Measurements from ENCODE around the gene PCNA. TPM values are rescaled to one million over a fixed set of nuclear protein-coding genes. Genes with fewer than 3 reads are reported as not detected.
"Not testable (repeated sequence)": the region's sequence is repeated elsewhere in the genome, so short reads cannot be mapped to it uniquely, and the experiment has no call there.

PCNA gene
- polyA plus RNA-seq, 1 donor (not counting 4 experiments of a cell fraction or from before 2014, with no cell fraction given): 130 TPM

DNA sequence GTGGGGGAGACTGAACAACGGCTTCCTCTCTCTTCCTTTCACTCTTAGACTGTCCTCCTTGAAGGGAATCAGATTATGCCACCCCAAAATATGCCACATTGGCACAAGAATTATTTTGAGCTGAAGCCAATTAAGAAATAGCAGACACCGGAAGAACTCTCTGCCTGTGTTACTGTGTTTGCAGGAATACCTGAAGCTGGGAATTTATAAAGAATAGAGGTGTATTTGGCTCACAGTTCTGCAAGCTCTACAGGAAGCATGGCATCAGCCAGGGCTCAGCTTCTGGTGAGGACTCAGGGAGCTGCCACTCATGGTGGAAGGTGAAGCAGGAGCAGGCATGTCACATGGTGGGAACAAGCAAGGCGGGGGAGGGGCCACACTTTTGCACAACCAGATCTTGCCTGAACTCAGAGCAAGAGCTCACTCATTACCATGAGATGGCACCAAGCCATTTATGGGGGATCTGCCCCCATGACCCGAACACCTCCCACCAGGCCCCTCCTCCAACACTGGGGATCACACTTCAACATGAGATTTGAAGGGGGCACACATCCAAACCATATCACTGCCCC lies 46.0 kb downstream of the PCNA start:
- peak; percentile 15 for DNase-seq (ENCODE audit: low read depth, low spot score)
- H3K4me1 ChIP-seq (ENCODE audit: control insufficient read depth, extremely low read depth, insufficient read depth, low read length): peaks cover 22% of the 10 kb centered on the region
- H2AFZ ChIP-seq (ENCODE audit: control insufficient read depth, low read length): peak overlapping the region; percentile 91
- no peaks in the 10 kb centered on the region for H4K20me1 ChIP-seq (ENCODE audit: control insufficient read depth, extremely low read depth, insufficient read depth, low read length)
- H3K27me3 ChIP-seq (ENCODE audit: control insufficient read depth, extremely low read depth, insufficient read depth, low read length): no peaks in the 10 kb centered on the region
- H3K9me1 ChIP-seq (ENCODE audit: control insufficient read depth, extremely low read depth, insufficient read depth, low read length): no peaks in the 10 kb centered on the region
- dilution Hi-C loops (cut with MboI; ENCODE audit: extremely low pct_ligation_motif_present, low sequenced_read_pairs): no loop called here
- TF ChIP-seq, protein P1, sequence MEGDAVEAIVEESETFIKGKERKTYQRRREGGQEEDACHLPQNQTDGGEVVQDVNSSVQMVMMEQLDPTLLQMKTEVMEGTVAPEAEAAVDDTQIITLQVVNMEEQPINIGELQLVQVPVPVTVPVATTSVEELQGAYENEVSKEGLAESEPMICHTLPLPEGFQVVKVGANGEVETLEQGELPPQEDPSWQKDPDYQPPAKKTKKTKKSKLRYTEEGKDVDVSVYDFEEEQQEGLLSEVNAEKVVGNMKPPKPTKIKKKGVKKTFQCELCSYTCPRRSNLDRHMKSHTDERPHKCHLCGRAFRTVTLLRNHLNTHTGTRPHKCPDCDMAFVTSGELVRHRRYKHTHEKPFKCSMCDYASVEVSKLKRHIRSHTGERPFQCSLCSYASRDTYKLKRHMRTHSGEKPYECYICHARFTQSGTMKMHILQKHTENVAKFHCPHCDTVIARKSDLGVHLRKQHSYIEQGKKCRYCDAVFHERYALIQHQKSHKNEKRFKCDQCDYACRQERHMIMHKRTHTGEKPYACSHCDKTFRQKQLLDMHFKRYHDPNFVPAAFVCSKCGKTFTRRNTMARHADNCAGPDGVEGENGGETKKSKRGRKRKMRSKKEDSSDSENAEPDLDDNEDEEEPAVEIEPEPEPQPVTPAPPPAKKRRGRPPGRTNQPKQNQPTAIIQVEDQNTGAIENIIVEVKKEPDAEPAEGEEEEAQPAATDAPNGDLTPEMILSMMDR (optimal IDR thresholded peaks at IDR 0.05 in 1 of 3, IDR thresholded peaks at IDR 0.05 in 1 of 3, conservative IDR thresholded peaks at IDR 0.05 in 1 of 3; ENCODE audit: extremely low read depth in 1 of 3, insufficient read depth in 2 of 3, low read length in 3 of 3): no peak
- TF ChIP-seq EZH2 (IDR thresholded peaks at IDR 0.05; ENCODE audit: low read length): no peak
- FAIRE-seq: no peak
- H3K27ac ChIP-seq (ENCODE audit: control insufficient read depth, insufficient read depth, low read length): peak overlapping the region; percentile 73
- H3K79me2 ChIP-seq (ENCODE audit: control insufficient read depth, insufficient read depth, low read length): no peaks in the 10 kb centered on the region
- no peaks in the 10 kb centered on the region for H3K36me3 ChIP-seq (ENCODE audit: control insufficient read depth in 2 of 2, extremely low read depth in 1 of 2, insufficient read depth in 2 of 2, low read length in 2 of 2)
- H3K4me3 ChIP-seq (ENCODE audit: control insufficient read depth in 2 of 3, extremely low read depth in 1 of 3, insufficient read depth in 2 of 3, low read depth in 1 of 3, low read length in 3 of 3): no peak overlapping the region
- H3K4me2 ChIP-seq (ENCODE audit: control insufficient read depth, extremely low read depth, insufficient read depth, low read depth, low read length): peak overlapping the region; percentile 55
- H3K9me3 ChIP-seq (ENCODE audit: control insufficient read depth, low read depth, low read length): no peaks in the 10 kb centered on the region
- H3K9ac ChIP-seq (ENCODE audit: control insufficient read depth, extremely low read depth, insufficient read depth, low read length): peak overlapping the region; percentile 9

DNA sequence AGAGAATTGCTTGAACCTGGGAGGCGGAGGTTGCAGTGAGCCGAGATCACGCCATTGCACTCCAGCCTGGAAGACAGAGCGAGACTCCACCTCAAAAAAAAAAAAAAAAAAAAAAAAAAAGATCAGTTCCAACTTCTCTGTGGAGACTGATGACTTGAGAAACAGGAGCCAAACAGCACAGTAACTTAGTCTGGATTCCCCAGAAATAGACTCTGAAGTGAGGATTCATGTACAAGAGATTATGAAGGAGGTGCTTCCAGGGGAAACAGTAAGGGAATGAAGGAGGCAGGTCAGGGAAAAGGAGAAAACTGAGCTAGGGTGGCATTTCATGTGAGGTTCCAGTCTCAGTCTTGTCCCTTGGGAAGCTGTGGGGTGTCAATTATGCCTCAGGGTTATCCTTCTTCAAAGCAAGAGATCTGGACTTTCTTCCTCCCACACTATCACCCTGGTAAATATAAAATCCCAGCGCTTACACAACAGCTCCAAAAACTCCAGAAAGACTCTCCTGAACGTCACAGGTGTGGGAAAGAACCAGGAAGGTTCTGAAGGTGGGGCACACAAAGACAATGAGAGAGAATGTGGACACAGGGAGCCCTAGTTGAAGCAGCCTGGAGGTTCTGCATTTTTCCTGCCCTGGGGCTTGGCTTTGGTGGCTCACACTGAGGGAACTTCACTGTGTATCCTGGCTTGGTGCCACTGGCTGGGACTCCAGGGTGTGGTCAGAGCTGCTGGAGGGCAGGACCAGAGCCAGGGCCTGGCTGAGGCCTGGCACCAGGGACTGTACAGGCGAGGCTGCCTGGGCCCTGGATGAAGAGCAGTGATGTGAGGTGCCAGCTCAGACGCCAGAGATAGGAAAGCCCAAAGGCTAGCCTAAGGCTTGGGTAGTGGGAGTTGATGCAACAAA lies 46.8 kb downstream of the PCNA start:
- Histone ChIP-seq H3K27me3 (ENCODE audit: control insufficient read depth, extremely low read depth, insufficient read depth, low read length) (no peaks in the 10 kb centered on the region), H3K4me3 (ENCODE audit: control insufficient read depth in 2 of 3, extremely low read depth in 1 of 3, insufficient read depth in 2 of 3, low read depth in 1 of 3, low read length in 3 of 3) (no peak overlapping the region), H3K4me1 (ENCODE audit: control insufficient read depth, extremely low read depth, insufficient read depth, low read length) (peaks cover 18% of the 10 kb centered on the region), H2AFZ (ENCODE audit: control insufficient read depth, low read length) (peak overlapping the region; percentile 91), H3K9ac (ENCODE audit: control insufficient read depth, extremely low read depth, insufficient read depth, low read length) (peak overlapping the region; percentile 4), H3K36me3 (ENCODE audit: control insufficient read depth in 2 of 2, extremely low read depth in 1 of 2, insufficient read depth in 2 of 2, low read length in 2 of 2) (no peaks in the 10 kb centered on the region), H3K79me2 (ENCODE audit: control insufficient read depth, insufficient read depth, low read length) (no peaks in the 10 kb centered on the region), H4K20me1 (ENCODE audit: control insufficient read depth, extremely low read depth, insufficient read depth, low read length) (no peaks in the 10 kb centered on the region), H3K9me3 (ENCODE audit: control insufficient read depth, low read depth, low read length) (no peaks in the 10 kb centered on the region), H3K27ac (ENCODE audit: control insufficient read depth, insufficient read depth, low read length) (peak overlapping the region; percentile 73), H3K4me2 (ENCODE audit: control insufficient read depth, extremely low read depth, insufficient read depth, low read depth, low read length) (peak overlapping the region; percentile 55), H3K9me1 (ENCODE audit: control insufficient read depth, extremely low read depth, insufficient read depth, low read length) (no peaks in the 10 kb centered on the region)
- FAIRE-seq: peak; percentile 85
- dilution Hi-C loops (cut with MboI; ENCODE audit: extremely low pct_ligation_motif_present, low sequenced_read_pairs): no loop called here
- TF ChIP-seq EZH2 (IDR thresholded peaks at IDR 0.05; ENCODE audit: low read length): no peak
- TF ChIP-seq, protein P1 (optimal IDR thresholded peaks at IDR 0.05 in 1 of 3, IDR thresholded peaks at IDR 0.05 in 1 of 3, conservative IDR thresholded peaks at IDR 0.05 in 1 of 3; ENCODE audit: extremely low read depth in 1 of 3, insufficient read depth in 2 of 3, low read length in 3 of 3): no peak
- peak; percentile 75 for DNase-seq (ENCODE audit: low read depth, low spot score)

DNA sequence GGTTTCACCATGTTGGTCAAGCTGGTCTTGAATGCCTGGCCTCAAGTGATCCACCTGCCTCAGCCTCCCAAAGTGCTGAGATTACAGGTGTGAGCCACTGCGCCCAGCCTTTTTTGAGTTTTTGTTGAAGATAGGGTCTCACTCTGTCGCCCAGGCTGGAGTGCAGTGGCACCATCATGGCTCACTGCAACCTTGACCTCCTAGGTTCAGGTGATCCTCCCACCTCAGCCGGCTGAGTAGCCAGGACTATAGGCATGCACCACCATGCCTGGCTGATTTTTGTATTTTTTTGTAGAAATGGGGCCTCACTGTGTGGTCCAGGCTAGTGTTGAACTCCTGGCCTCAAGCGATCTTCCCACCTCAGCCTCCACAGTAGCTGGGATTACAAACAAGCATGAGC lies 47.8 kb downstream of the PCNA start:
- FAIRE-seq; H3K27ac ChIP-seq (ENCODE audit: control insufficient read depth, insufficient read depth, low read length); H3K9me3 ChIP-seq (ENCODE audit: control insufficient read depth, low read depth, low read length): not testable (repeated sequence)

More for the DNA sequence above, 47.8 kb downstream of the PCNA start:
- H3K36me3 ChIP-seq (ENCODE audit: control insufficient read depth in 2 of 2, extremely low read depth in 1 of 2, insufficient read depth in 2 of 2, low read length in 2 of 2); H3K9ac ChIP-seq (ENCODE audit: control insufficient read depth, extremely low read depth, insufficient read depth, low read length); DNase-seq (ENCODE audit: low read depth, low spot score); H3K9me1 ChIP-seq (ENCODE audit: control insufficient read depth, extremely low read depth, insufficient read depth, low read length); dilution Hi-C loops (cut with MboI; ENCODE audit: extremely low pct_ligation_motif_present, low sequenced_read_pairs); H3K79me2 ChIP-seq (ENCODE audit: control insufficient read depth, insufficient read depth, low read length); H3K4me3 ChIP-seq (ENCODE audit: control insufficient read depth in 2 of 3, extremely low read depth in 1 of 3, insufficient read depth in 2 of 3, low read depth in 1 of 3, low read length in 3 of 3); H4K20me1 ChIP-seq (ENCODE audit: control insufficient read depth, extremely low read depth, insufficient read depth, low read length); H2AFZ ChIP-seq (ENCODE audit: control insufficient read depth, low read length); H3K27me3 ChIP-seq (ENCODE audit: control insufficient read depth, extremely low read depth, insufficient read depth, low read length); H3K4me2 ChIP-seq (ENCODE audit: control insufficient read depth, extremely low read depth, insufficient read depth, low read depth, low read length): not testable (repeated sequence)
- peaks cover 16% of the 10 kb centered on the region for H3K4me1 ChIP-seq (ENCODE audit: control insufficient read depth, extremely low read depth, insufficient read depth, low read length)

Measured in keratinocyte (primary cell).